GM21619 (cell line): ENCODE measurements around the gene DHRS7C.
"Not testable (repeated sequence)": the region's sequence is repeated elsewhere in the genome, so short reads cannot be mapped to it uniquely, and the experiment has no call there.

ENCODE experiments used
- ATAC-seq: cut with Tn5 transposase; IDR thresholded peaks from one replicate; pipeline ENCODE4 v1.9.1; 2021; ENCODE audit not compliant: unreplicated experiment

DHRS7C gene

GRCh38 chr17:9810100-9810949 is 18.9 kb upstream of the DHRS7C start:
- no peak for ATAC-seq

GRCh38 chr17:9809409-9809808 is 18.0 kb upstream of the DHRS7C start:
- no peak for ATAC-seq

- no peak for ATAC-seq
Measured at GRCh38 chr17:9806699-9807098, 15.3 kb upstream of the DHRS7C start.

- ATAC-seq, result no peak
Measured at GRCh38 chr17:9805769-9806168, 14.4 kb upstream of the DHRS7C start.

GRCh38 chr17:9802697-9803096 is 11.3 kb upstream of the DHRS7C start:
- no peak for ATAC-seq

- ATAC-seq, result no peak
Measured at GRCh38 chr17:9802294-9802693, 10.9 kb upstream of the DHRS7C start.

GRCh38 chr17:9801505-9801904 is 10.1 kb upstream of the DHRS7C start:
- ATAC-seq, result no peak

- no peak for ATAC-seq
Measured at GRCh38 chr17:9798724-9799123, 7.3 kb upstream of the DHRS7C start.

GRCh38 chr17:9798008-9798407 is 6.6 kb upstream of the DHRS7C start:
- no peak for ATAC-seq

GRCh38 chr17:9792181-9792840 is 919 bp upstream of the DHRS7C start:
- ATAC-seq, result no peak

GRCh38 chr17:9790316-9790715 is 1.1 kb downstream of the DHRS7C start:
- ATAC-seq, result no peak

GRCh38 chr17:9788601-9789000 is 2.8 kb downstream of the DHRS7C start:
- no peak for ATAC-seq

GRCh38 chr17:9784544-9784943 is 6.8 kb downstream of the DHRS7C start:
- no peak for ATAC-seq

GRCh38 chr17:9783465-9783864 is 7.9 kb downstream of the DHRS7C start:
- ATAC-seq, result not testable (repeated sequence)

GRCh38 chr17:9783050-9783449 is 8.3 kb downstream of the DHRS7C start:
- no peak for ATAC-seq

- ATAC-seq, result no peak
Measured at GRCh38 chr17:9780552-9780951, 10.8 kb downstream of the DHRS7C start.

GRCh38 chr17:9776911-9777310 is 14.5 kb downstream of the DHRS7C start:
- ATAC-seq, result no peak

- no peak for ATAC-seq
Measured at GRCh38 chr17:9772658-9773057, 18.7 kb downstream of the DHRS7C start.

GRCh38 chr17:9771465-9771864 is 19.9 kb downstream of the DHRS7C start:
- ATAC-seq, result no peak

GRCh38 chr17:9769036-9769695 is 22.2 kb downstream of the DHRS7C start:
- ATAC-seq, result no peak

GRCh38 chr17:9768381-9768934 is 22.9 kb downstream of the DHRS7C start:
- no peak for ATAC-seq
